Astrocyte (in vitro differentiated cells and primary cell): Measurements from ENCODE around the gene BCL2A1. TPM values are rescaled to one million over a fixed set of nuclear protein-coding genes. Genes with fewer than 3 reads are reported as not detected.
"Not testable (repeated sequence)": the region's sequence is repeated elsewhere in the genome, so short reads cannot be mapped to it uniquely, and the experiment has no call there.

ENCODE experiments used
- DNase-seq: peaks from one replicate; pipeline ENCODE4 v3.0.0-alpha.2; 2010; ENCODE audit warnings: low read depth
- FAIRE-seq: peaks from 2 replicates; lab custom pipeline; 2011; peaks lifted over from hg19 to GRCh38; lab: Jason Lieb, UNC
- H2AFZ ChIP-seq: 2 replicates; pipeline ENCODE4 v1.6.0; 2012; ENCODE audit warnings: low read depth, low read length, inconsistent platforms
- H3K27ac ChIP-seq: 2 replicates; pipeline ENCODE4 v1.5.1; 2011; ENCODE audit warnings: low read depth, low read length, inconsistent platforms
- H3K27me3 ChIP-seq: 2 replicates; pipeline ENCODE4 v1.6.0; 2011; ENCODE audit warnings: low read length, inconsistent platforms; ENCODE audit not compliant: insufficient read depth
- H3K36me3 ChIP-seq: 2 replicates; pipeline ENCODE4 v1.5.1; 2011; ENCODE audit warnings: low read length, inconsistent platforms; ENCODE audit not compliant: insufficient read depth
- H3K4me1 ChIP-seq: 2 replicates; pipeline ENCODE4 v1.5.1; 2011; ENCODE audit warnings: low read length, inconsistent platforms; ENCODE audit not compliant: insufficient read depth
- H3K4me2 ChIP-seq: 2 replicates; pipeline ENCODE4 v1.6.0; 2012; ENCODE audit warnings: low read length, inconsistent platforms
- H3K4me3 ChIP-seq: 2 replicates; pipeline ENCODE4 v1.5.1; 2011; ENCODE audit warnings: low read depth, mild to moderate bottlenecking, low read length, inconsistent platforms; ENCODE audit not compliant: insufficient read depth
- H3K79me2 ChIP-seq: 2 replicates; pipeline ENCODE4 v1.6.0; 2012; ENCODE audit warnings: mild to moderate bottlenecking, low read length, inconsistent platforms; ENCODE audit not compliant: insufficient read depth
- H3K9ac ChIP-seq: 2 replicates; pipeline ENCODE4 v1.6.0; 2012; ENCODE audit warnings: mild to moderate bottlenecking, low read length, inconsistent platforms
- H3K9me3 ChIP-seq: 2 replicates; pipeline ENCODE4 v1.5.1; 2012; ENCODE audit warnings: low read depth, mild to moderate bottlenecking, low read length, inconsistent platforms; ENCODE audit not compliant: insufficient read depth
- H4K20me1 ChIP-seq: 2 replicates; pipeline ENCODE4 v1.6.0; 2012; ENCODE audit warnings: low read length, inconsistent platforms; ENCODE audit not compliant: insufficient read depth
- H3K27ac Mint-ChIP-seq: one replicate; pipeline ENCODE4 v1.8.0; 2021; ENCODE audit warnings: mild to moderate bottlenecking, mixed read lengths; ENCODE audit not compliant: unreplicated experiment
- H3K27me3 Mint-ChIP-seq: one replicate; pipeline ENCODE4 v1.8.0; 2021; ENCODE audit warnings: low read depth, mixed read lengths; ENCODE audit not compliant: unreplicated experiment
- H3K36me3 Mint-ChIP-seq: one replicate; pipeline ENCODE4 v1.8.0; 2021; ENCODE audit warnings: low read depth, mixed read lengths; ENCODE audit not compliant: unreplicated experiment
- H3K4me1 Mint-ChIP-seq: one replicate; pipeline ENCODE4 v1.8.0; 2021; ENCODE audit warnings: low read depth, mixed read lengths; ENCODE audit not compliant: unreplicated experiment
- H3K4me3 Mint-ChIP-seq: one replicate; pipeline ENCODE4 v1.8.0; 2021; ENCODE audit warnings: mild to moderate bottlenecking, moderate library complexity, mixed read lengths; ENCODE audit not compliant: unreplicated experiment
- H3K9me3 Mint-ChIP-seq: one replicate; pipeline ENCODE4 v1.8.0; 2021; ENCODE audit warnings: mild to moderate bottlenecking, mixed read lengths; ENCODE audit not compliant: unreplicated experiment
- EZH2 ChIP-seq: IDR thresholded peaks from 2 replicates; pipeline ENCODE4 v1.6.1; 2012; ENCODE audit warnings: mild to moderate bottlenecking, low read length, inconsistent platforms; ENCODE audit not compliant: insufficient read depth
- total RNA-seq: library from RNA; stranded (reverse); gene quantifications from 2 replicates; pipeline ENCODE4 v1.2.1, GENCODE V29; 2021
- TF ChIP-seq, protein P1 (sequence below): IDR thresholded peaks from 2 replicates; pipeline ENCODE4 v1.5.1; 2011; ENCODE audit warnings: low read depth, mild to moderate bottlenecking, inconsistent platforms, low read length, moderate library complexity; ENCODE audit not compliant: insufficient read depth

BCL2A1 gene
- total RNA-seq, 1 donor from 2014 or later = not detected

DNA sequence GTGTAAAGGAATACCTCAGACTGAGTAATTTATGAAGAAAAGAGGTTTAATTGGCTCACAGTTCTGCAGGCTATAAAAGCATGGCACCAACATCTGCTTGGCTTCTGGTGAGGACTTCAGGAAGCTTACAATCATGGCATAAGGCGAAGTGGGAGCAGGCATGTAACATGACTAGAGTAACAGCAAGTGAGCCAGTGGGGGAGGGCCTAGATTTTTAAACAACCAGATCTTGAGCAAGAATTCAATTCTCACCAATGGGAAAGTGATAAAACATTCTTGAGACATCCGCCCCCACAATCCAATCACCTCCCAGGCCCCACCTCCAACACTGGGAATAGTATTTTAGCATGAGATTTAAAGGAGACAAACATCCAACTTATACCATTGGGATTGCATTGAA lies 44.2 kb upstream of the BCL2A1 start:
- H3K27ac ChIP-seq = no peak overlapping the region
- Mint-ChIP-seq H3K27ac (no peak overlapping the region), H3K4me3 (no peak overlapping the region), H3K9me3 (peaks cover 4% of the 10 kb centered on the region), H3K4me1 (no peaks in the 10 kb centered on the region), H3K36me3 (peaks cover 2% of the 10 kb centered on the region), H3K27me3 (no peaks in the 10 kb centered on the region)
- H4K20me1 ChIP-seq = no peaks in the 10 kb centered on the region
- H3K9me3 ChIP-seq = no peaks in the 10 kb centered on the region
- H3K9ac ChIP-seq = no peak overlapping the region
- no peaks in the 10 kb centered on the region for H3K79me2 ChIP-seq
- no peak overlapping the region for H3K4me2 ChIP-seq
- no peak overlapping the region for H3K4me3 ChIP-seq
- FAIRE-seq = no peak
- no peak for TF ChIP-seq EZH2
- TF ChIP-seq, protein P1, sequence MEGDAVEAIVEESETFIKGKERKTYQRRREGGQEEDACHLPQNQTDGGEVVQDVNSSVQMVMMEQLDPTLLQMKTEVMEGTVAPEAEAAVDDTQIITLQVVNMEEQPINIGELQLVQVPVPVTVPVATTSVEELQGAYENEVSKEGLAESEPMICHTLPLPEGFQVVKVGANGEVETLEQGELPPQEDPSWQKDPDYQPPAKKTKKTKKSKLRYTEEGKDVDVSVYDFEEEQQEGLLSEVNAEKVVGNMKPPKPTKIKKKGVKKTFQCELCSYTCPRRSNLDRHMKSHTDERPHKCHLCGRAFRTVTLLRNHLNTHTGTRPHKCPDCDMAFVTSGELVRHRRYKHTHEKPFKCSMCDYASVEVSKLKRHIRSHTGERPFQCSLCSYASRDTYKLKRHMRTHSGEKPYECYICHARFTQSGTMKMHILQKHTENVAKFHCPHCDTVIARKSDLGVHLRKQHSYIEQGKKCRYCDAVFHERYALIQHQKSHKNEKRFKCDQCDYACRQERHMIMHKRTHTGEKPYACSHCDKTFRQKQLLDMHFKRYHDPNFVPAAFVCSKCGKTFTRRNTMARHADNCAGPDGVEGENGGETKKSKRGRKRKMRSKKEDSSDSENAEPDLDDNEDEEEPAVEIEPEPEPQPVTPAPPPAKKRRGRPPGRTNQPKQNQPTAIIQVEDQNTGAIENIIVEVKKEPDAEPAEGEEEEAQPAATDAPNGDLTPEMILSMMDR = no peak
- peaks cover 3% of the 10 kb centered on the region for H3K4me1 ChIP-seq
- no peaks in the 10 kb centered on the region for H3K36me3 ChIP-seq
- no peak for DNase-seq
- H2AFZ ChIP-seq = no peak overlapping the region
- no peaks in the 10 kb centered on the region for H3K27me3 ChIP-seq

DNA sequence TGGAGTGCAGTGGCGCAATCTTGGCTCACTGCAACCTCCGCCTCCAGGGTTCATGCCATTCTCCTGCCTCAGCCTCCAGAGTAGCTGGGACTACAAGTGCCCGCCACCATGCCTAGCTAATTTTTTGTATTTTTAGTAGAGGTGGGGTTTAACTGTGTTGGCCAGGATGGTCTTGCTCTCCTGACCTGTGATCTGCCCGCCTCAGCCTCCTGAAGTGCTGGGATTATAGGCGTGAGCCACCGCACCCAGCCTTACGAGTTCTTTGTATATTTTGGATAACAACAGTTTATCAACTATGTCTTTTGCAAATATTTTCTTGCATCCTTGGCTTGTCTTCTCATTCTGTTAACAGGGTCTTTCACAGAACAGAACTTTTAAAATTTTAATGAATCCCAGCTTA lies 43.2 kb upstream of the BCL2A1 start:
- not testable (repeated sequence) for H3K27me3 Mint-ChIP-seq, H3K9me3 Mint-ChIP-seq

GRCh38 chr15:80012060-80012726 lies 41.2 kb upstream of the BCL2A1 start:
- Mint-ChIP-seq H3K9me3 (peaks cover 7% of the 10 kb centered on the region), H3K27me3 (no peaks in the 10 kb centered on the region), H3K4me1 (no peaks in the 10 kb centered on the region), H3K4me3 (no peak overlapping the region), H3K27ac (no peak overlapping the region), H3K36me3 (no peaks in the 10 kb centered on the region)
- Histone ChIP-seq H3K79me2 (no peaks in the 10 kb centered on the region), H3K4me1 (peaks cover 4% of the 10 kb centered on the region), H3K9ac (no peak overlapping the region), H3K36me3 (no peaks in the 10 kb centered on the region), H3K27ac (no peak overlapping the region), H2AFZ (no peak overlapping the region), H3K4me2 (no peak overlapping the region), H4K20me1 (no peaks in the 10 kb centered on the region), H3K4me3 (no peak overlapping the region), H3K27me3 (no peaks in the 10 kb centered on the region), H3K9me3 (no peaks in the 10 kb centered on the region)
- no peak for DNase-seq
- TF ChIP-seq, protein P1 = no peak
- no peak for FAIRE-seq

More for the DNA sequence above, 43.2 kb upstream of the BCL2A1 start:
- not testable (repeated sequence) for H3K36me3 Mint-ChIP-seq, H2AFZ ChIP-seq, H3K4me3 ChIP-seq, H3K9me3 ChIP-seq, H3K9ac ChIP-seq, H3K4me2 ChIP-seq, H3K27ac ChIP-seq, H3K4me1 ChIP-seq, H3K79me2 ChIP-seq, H4K20me1 ChIP-seq, DNase-seq, H3K4me1 Mint-ChIP-seq, FAIRE-seq, H3K27me3 ChIP-seq, H3K4me3 Mint-ChIP-seq, H3K36me3 ChIP-seq, H3K27ac Mint-ChIP-seq
